Liver (tissue), 9 donors: ENCODE data around the gene LLGL1. TPM values are rescaled to one million over a fixed set of nuclear protein-coding genes. Genes with fewer than 3 reads are reported as not detected.

Experiments
- DNase-seq: peaks from one replicate; pipeline ENCODE4 v3.0.0-alpha.2; 2017; ENCODE audit warnings: low spot score
- H3K27ac ChIP-seq, 2 donors: one replicate each; pipeline ENCODE4 v1.7.0; 2013; ENCODE audit warnings: inconsistent platforms in 2 of 2, low read length in 2 of 2, control low read depth in 1 of 2, low read depth in 1 of 2, mild to moderate bottlenecking in 1 of 2
- H3K27me3 ChIP-seq, 4 donors: one replicate each; pipeline versions ENCODE4 v1.6.1 to v1.7.0; 2013; ENCODE audit warnings: low read length in 3 of 4, inconsistent platforms in 1 of 4, mild to moderate bottlenecking in 1 of 4, moderate library complexity in 1 of 4; ENCODE audit not compliant: control insufficient read depth in 4 of 4, insufficient read depth in 4 of 4
- H3K36me3 ChIP-seq, 4 donors: one replicate each; pipeline versions ENCODE4 v1.6.1 to v1.7.0; 2013; ENCODE audit warnings: low read length in 3 of 4, mild to moderate bottlenecking in 3 of 4, low read depth in 1 of 4, moderate library complexity in 1 of 4; ENCODE audit not compliant: control insufficient read depth in 4 of 4, insufficient read depth in 3 of 4
- H3K4me1 ChIP-seq, 4 donors: one replicate each; pipeline versions ENCODE4 v1.6.1 to v1.7.0; 2013; ENCODE audit warnings: low read length in 3 of 4, mild to moderate bottlenecking in 3 of 4, moderate library complexity in 1 of 4; ENCODE audit not compliant: control insufficient read depth in 4 of 4, insufficient read depth in 4 of 4
- H3K4me3 ChIP-seq, 3 donors: one replicate each; pipeline versions ENCODE4 v1.6.1 to v1.7.0; 2013; ENCODE audit warnings: low read length in 3 of 3, control low read depth in 1 of 3, low read depth in 1 of 3, mild to moderate bottlenecking in 1 of 3
- H3K9ac ChIP-seq, 2 donors: one replicate each; pipeline ENCODE4 v1.7.0; 2013; ENCODE audit warnings: low read length in 2 of 2, mild to moderate bottlenecking in 2 of 2, moderate library complexity in 2 of 2, control low read depth in 1 of 2, low read depth in 1 of 2
- H3K9me3 ChIP-seq, 4 donors: one replicate each; pipeline versions ENCODE4 v1.6.1 to v1.7.0; 2013; ENCODE audit warnings: low read length in 3 of 4; ENCODE audit not compliant: control insufficient read depth in 4 of 4
- ATF3 ChIP-seq: IDR thresholded peaks from 2 replicates; pipeline ENCODE4 v1.6.1; 2016; ENCODE audit warnings: antibody characterized with exemption
- CTCF ChIP-seq: fragments of 150-350 bp; IDR thresholded peaks from 2 replicates; pipeline ENCODE4 v1.5.1; 2017; ENCODE audit warnings: improper control_type of control experiment, low read depth, low read length; ENCODE audit not compliant: missing input control
- EGR1 ChIP-seq, 2 donors: IDR thresholded peaks; 2 replicates each; pipeline ENCODE4 v1.6.1; 2016 to 2018; ENCODE audit warnings: antibody characterized with exemption in 2 of 2, low read depth in 2 of 2
- FOXA1 ChIP-seq: IDR thresholded peaks from 2 replicates; pipeline ENCODE4 v1.6.1; 2016; ENCODE audit warnings: antibody characterized with exemption
- HNF4A ChIP-seq, 2 donors: conservative IDR thresholded peaks; 2 replicates each; pipeline ENCODE4 v1.6.1; 2016; ENCODE audit warnings: antibody characterized with exemption in 2 of 2, mild to moderate bottlenecking in 2 of 2
- MAX ChIP-seq: IDR thresholded peaks from 2 replicates; pipeline ENCODE4 v1.6.1; 2016; ENCODE audit warnings: antibody characterized with exemption
- NR2F2 ChIP-seq: IDR thresholded peaks from 2 replicates; pipeline ENCODE4 v1.6.1; 2016; ENCODE audit warnings: antibody characterized with exemption
- RAD21 ChIP-seq, 2 donors: IDR thresholded peaks; 2 replicates each; pipeline ENCODE4 v1.6.1; 2016; ENCODE audit warnings: antibody characterized with exemption in 2 of 2, mild to moderate bottlenecking in 2 of 2
- REST ChIP-seq: IDR thresholded peaks from 2 replicates; pipeline ENCODE4 v1.6.1; 2016; ENCODE audit warnings: antibody characterized with exemption, mild to moderate bottlenecking
- TAF1 ChIP-seq: conservative IDR thresholded peaks from 2 replicates; pipeline ENCODE4 v1.6.1; 2016; ENCODE audit warnings: antibody characterized with exemption, mild to moderate bottlenecking
- WGBS: extraction: QIAGEN DNeasy Blood & Tissue Kit; methylation state at CpG from one replicate; pipeline ENCODE4 v1.1.7; 2013; 5-methylcytosine and 5-hydroxymethylcytosine counted together
- polyA plus RNA-seq, 2 donors: library from polyadenylated mRNA; stranded (reverse) in 1 of 2; unstranded in 1 of 2; fragments of 200-250 nt in 1 of 2; fragments of >200 nt in 1 of 2; fragmentation: Nextera tagmentation in 1 of 2; extraction: Ambion mirVana in 1 of 2; gene quantifications; one replicate each; pipeline versions ENCODE4 v1.2.1 to v1.2.3, GENCODE V29; 2013 to 2015
- total RNA-seq, 2 donors: library from RNA; depleted of rRNA; stranded (reverse); fragments of >200 nt; gene quantifications; one replicate each; pipeline ENCODE4 v1.2.3, GENCODE V29; 2014
- donor health status: healthy.
- donor health status: healthy.
- donor health status: healthy.
- donor health status: healthy.
- donor health status: healthy.

Gene LLGL1
- total and polyA plus RNA-seq, 4 donors: 0.39 to 12.0 (median 2.8) TPM

- 86% methylated on average over 14 of the region's 14 CpGs for WGBS
- Histone ChIP-seq H3K9ac (no peak overlapping the region), H3K27me3 (no peaks in the 10 kb centered on the region), H3K4me1 (no peaks in the 10 kb centered on the region), H3K4me3 (no peak overlapping the region), H3K27ac (no peak overlapping the region), H3K36me3 (peaks cover 0 to 16% (median 5%) of the 10 kb centered on the region in 4 donors), H3K9me3 (no peaks in the 10 kb centered on the region)
- DNase-seq: no peak
- TF ChIP-seq REST (no peak), MAX (no peak), EGR1 (IDR thresholded peaks at IDR 0.05; ENCODE audit: low read depth in 2 of 2) (no peak), ATF3 (no peak), RAD21 (IDR thresholded peaks at IDR 0.05) (no peak), HNF4A (conservative IDR thresholded peaks at IDR 0.05) (no peak), TAF1 (no peak), CTCF (no peak), FOXA1 (no peak)
These were observed 44.9 kb downstream of the LLGL1 start for GRCh38 chr17:18270046-18270931.

- H3K9ac ChIP-seq: no peak overlapping the region
- H3K36me3 ChIP-seq: peaks cover 18 to 69% (median 32%) of the 10 kb centered on the region in 4 donors
- 97% methylated on average over 1 of the region's 1 CpG for WGBS
- no peak for TF ChIP-seq FOXA1
- no peak for TF ChIP-seq HNF4A (conservative IDR thresholded peaks at IDR 0.05)
- TF ChIP-seq MAX: no peak
- TF ChIP-seq NR2F2: no peak
- no peaks in the 10 kb centered on the region for H3K4me1 ChIP-seq
- no peak for DNase-seq
- no peaks in the 10 kb centered on the region for H3K9me3 ChIP-seq
- H3K27ac ChIP-seq: no peak overlapping the region
- no peaks in the 10 kb centered on the region for H3K27me3 ChIP-seq
- no peak overlapping the region for H3K4me3 ChIP-seq
These were observed 51.6 kb downstream of the LLGL1 start for GRCh38 chr17:18277076-18277475.
